ENCODE measurements around the gene SLC22A14.
"Not testable (repeated sequence)": the region's sequence is repeated elsewhere in the genome, so short reads cannot be mapped to it uniquely, and the experiment has no call there.

The SLC22A14 gene

DNA sequence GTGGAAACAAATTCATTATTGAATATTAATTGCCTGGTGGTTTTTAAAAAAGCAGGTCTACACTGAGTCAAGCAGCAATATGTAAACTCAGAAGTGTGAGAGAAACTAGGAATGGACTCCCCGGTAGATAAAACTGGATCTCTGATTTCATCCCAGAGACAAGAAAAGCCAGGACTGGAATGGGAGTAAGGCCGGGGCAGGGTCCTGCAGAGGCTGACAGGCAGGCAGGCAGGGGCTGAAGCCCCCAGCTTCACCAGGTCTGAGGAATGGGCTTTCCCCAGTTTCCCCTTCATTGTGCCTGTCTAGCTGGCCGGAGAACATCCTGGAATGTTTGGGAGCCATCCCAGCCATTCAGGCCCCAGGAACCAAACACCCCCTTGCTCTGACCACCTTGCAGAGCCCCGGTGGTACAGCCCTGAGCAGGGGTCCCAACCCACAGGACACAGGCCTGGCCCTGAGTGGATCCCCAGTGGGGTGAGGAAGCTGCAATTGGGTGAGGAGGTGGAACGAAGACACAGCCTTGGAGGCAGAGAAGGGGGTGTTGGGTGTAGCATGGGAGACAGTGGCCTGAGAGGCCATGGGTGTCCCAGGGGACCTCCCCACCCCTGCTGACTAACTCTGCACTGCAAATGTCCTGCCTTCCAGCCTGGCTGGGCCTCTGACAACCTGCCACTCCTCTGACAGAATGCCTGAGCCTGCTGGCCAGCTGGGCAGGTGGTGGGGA lies 32.8 kb downstream of the SLC22A14 start:
- DNase-seq: no peak

DNA sequence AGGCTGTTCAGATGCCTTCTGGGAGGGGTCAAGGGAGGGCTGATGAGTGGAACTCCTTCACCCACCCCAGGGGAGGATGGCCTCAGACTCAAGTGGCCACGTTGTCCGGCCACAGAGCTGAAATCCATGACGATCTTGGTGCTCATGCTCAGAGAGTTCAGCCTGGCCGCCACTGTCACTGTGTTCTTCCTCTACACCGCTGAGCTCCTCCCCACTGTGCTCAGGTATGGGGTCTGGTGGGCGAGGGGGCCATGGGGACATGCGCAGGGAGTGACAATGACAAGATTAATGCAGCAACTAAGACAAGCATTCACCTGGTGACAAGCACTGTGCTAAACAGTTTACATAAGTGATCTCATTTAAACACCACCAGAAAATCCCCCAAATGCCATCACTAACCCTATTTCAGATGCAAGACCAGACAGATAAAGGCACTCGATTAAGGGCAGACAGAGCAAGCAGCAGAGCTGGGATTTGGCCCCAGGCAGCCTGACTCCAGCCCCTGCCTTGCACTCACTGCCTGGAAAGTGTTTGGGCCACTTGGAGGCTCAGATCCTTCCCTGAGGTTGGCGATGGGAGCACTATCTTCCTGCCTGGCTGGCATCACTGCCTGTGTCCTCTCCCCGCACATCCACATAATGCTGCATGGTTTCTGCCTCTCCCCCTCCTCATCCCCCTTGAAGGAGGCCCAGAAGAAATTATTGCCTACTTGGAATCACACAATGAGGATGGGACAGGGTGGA lies 33.6 kb downstream of the SLC22A14 start:
- no peak for DNase-seq

DNA sequence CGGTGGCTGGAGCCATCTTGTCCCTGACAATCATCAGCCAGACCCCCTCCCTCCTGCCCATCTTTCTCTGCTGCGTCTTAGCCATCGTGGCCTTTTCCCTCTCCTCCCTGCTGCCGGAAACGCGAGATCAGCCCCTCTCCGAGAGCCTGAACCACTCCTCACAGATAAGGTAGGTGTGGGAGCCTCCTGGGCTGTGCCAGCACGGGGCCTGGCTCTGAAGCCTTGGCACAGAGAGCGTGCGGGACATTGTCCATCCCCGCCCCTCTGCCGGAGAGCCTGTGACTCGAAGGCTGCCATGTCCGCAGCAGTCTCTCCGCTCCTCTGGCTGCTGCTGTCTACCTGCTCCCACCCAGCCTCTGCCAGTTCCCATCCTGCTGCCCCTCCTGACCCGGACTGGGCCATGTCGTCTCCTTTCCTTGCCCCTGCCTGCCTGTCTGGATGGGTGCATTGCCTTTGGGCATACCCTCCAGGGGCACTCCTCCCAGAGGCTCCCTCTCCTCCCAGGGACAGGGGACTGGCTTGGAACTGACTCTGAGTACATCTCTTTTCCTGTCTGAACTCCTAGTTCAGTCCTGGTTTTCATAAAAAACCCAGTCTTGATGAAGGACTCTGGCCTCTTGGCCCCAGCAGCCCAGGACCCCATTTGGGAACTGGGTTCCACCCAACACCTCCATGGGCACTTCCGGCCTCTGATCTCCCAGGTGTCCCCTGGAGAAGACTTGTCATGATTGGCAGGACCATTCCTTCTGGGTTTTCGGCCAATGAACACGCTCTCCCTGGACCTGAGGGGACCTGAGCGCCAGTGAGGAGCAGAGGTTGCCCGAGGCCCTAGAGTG lies 34.5 kb downstream of the SLC22A14 start:
- no peak for DNase-seq

DNA sequence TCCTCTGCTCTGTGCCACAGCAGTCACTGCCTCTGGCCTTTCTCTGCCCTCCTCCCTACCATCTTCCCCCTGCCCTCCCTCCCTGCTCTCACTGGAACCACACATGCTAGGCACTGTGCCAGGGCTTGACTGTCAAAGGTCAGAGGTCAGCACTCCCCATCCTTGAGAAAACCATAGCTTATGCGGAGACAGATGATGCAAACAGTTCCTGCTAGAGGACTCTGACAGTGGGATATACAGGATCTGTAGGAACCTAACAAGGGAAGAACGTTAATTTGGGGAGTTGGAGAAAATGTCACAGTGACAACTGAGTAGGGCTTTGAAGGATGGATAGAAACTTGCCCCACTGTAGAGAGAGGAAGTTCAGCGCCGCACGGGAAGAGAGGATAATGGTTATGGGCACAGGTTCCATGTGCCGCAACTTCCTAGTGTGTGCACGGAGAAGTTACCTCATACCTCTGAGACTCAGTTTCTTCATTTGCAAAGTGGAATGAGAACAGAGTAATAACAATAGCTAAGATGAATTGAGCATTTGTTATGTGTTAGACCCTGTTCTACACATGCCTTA lies 35.2 kb downstream of the SLC22A14 start:
- DNase-seq: no peak

DNA sequence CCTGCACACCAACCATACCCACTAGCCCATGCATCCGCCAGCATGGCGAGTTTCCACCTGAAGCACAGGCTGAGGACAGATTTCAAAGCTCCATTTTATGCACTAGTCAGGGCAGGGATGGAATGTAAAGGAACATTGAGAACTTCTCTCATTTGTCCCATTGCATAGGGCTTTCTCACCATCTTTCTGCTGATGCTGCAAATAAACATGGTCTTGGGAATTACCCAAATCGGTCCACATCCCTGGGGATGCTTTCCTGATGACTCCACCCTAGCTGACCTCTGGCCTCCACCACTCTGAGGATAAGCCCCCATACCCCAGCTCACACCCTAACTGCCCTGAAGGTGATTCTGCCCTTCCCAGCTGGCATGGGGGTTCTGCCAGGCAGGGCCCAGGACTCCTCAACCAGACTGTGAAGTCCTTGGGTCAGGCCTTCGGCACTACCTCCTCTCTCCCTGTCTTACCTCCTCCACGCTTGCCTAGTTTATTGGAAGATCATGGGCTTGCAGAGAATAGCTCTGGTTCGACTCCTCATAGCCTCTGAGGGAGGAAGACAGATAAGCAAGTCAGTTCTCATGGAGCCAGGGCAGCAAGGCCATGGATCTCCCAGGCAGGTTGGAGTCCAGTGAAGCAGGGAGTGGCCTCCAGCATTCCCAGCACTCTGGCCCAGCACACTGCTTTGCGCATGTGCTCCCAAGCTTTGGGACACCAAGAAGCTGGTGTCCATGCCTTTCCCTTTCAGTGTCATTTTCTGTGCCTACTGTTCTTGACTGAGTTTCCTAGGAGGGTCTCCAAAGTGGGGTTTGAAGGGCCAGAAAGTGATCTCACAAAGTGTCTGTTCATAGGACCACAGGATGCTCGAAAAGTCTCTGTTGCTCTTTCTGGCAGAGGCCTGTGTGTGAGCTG lies 36.9 kb downstream of the SLC22A14 start:
- DNase-seq: no peak

DNA sequence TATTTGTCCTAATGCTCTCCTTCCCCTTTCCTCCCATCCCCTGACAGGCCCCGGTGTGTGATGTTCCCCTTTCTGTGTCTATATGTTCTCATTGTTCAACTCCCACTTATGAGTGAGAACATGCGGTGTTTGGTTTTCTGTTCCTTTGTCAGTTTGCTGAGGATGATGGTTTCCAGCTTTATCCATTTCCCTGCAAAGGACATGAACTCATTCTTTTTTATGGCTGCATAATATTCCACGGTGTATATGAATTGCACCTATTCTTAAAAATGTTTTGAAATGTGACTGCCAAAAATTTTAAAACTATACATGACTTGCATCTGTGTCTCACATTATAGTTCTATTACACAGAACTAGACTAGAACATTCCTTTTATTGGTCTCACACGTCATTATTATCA lies 38.5 kb downstream of the SLC22A14 start:
- DNase-seq: not testable (repeated sequence)

DNA sequence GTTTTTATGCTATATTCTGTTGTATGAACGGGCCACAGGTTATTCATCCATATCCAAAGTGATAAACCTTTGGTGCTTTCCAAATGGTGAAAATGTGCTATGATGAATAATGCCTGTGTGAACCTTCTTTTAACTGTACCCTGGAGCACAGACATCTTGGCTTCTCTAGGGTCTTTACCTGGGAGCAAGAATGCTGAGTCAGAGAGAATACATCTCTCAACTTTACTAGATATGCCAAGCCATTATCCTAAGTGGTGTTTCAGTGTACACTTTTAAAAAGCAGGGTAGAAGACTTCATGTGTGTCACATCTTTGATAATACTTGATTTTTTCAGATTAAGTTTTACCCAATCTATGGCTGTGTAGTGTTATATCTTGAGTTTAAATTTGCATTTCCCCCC lies 41.0 kb downstream of the SLC22A14 start:
- DNase-seq: no peak

DNA sequence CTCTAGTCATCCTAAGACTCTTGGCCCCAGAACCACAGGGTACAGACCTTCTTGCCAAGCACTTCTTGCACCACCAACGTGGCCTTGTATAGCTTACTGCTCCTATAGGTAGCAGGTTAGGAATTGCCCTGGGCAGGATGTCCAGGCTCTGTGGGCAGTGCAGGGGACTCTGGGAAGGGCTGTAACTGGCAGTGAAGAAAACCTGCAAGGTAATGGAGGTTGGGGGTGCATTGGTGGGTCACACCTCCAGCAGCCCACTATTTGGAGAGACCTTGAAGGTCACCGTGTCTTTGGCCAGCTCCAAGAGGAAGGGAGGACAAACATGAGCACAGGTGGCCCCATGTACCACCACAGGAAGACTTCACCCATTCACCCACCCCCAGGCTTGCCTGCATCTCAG lies 43.2 kb downstream of the SLC22A14 start:
- DNase-seq: no peak

DNA sequence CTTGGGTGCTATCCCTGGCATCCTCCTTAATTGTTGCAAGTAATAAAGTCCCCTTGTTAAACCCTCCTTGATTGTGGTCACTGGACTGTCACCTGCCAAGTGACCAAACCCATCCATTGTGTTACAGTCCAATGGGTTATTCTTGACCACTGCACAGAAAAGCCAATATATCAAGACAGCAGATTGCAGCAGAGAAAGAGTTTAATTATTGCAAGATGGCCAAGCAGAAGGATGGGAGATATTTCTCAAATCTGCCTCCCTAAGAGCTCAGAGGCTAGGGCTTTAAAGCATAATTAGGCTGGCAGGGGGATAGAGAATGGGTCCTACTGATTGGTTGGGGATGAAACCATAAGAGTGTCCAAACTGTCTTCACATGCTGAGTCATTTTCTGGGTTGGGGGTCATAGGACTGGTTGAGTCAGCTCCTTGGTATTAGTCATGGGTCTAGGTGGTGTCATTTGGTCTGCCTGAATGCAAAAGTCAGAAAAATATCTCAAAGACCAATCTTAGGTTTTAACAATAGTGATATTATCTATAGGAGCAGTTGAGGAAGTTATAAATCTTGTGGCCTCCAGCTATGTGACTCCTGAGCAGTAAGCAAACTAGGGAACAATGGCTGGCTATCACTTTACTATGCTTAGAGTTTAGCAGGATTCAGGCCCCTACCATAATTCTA lies 45.4 kb downstream of the SLC22A14 start:
- DNase-seq: no peak

DNA sequence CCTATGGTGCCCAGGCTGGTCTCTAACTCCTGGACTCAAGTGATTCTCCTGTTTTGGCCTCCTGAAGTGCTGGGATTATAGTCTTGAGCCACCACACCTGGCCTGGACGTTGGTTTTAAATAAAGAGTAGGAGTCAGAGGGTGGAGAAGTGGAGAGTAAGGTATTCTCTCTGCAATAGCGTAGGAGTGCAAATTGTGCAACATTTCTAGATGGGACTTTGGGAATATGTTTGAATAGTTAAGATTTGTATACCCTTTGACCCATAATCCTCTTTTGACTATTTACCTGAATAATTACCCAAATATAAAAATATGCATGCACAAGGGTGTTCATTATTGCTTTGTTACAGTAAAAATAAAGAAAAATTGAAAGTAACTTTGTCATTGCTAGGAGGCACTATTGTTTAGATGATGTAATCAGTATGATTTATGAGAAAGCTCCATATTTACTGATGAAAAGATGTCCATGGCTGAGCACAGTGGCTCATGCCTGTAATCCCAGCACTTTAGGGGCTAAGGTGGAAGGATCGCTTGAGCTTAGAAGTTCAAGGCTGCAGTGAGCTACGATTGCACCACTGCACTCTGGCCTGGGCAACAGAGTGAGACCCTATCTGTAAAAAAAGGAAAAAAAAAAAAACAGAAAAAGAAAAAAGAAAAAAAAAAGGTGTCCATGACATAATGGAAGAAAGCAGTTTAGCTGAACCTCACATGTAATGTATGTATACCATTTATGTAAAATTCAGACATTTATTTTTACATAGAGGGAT lies 49.3 kb downstream of the SLC22A14 start:
- no peak for DNase-seq

DNA sequence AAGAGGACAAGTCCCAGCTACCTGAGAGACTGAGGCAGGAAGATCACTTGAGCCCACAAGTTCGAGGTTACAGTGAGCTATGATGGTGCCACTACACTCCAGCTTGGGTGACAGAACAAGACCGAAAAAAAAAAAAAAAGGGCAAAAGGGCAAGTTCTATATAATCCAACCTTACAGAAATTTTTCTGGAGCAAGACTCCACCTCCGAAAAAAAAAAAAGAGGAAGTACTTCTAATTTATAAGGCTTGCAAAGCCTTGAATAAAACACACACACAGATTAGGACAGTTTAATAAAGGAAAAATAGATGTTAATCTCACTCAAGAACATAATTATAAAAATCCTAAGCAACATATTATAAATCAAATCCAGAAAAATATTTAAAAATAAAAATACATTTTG lies 50.1 kb downstream of the SLC22A14 start:
- DNase-seq: no peak

DNA sequence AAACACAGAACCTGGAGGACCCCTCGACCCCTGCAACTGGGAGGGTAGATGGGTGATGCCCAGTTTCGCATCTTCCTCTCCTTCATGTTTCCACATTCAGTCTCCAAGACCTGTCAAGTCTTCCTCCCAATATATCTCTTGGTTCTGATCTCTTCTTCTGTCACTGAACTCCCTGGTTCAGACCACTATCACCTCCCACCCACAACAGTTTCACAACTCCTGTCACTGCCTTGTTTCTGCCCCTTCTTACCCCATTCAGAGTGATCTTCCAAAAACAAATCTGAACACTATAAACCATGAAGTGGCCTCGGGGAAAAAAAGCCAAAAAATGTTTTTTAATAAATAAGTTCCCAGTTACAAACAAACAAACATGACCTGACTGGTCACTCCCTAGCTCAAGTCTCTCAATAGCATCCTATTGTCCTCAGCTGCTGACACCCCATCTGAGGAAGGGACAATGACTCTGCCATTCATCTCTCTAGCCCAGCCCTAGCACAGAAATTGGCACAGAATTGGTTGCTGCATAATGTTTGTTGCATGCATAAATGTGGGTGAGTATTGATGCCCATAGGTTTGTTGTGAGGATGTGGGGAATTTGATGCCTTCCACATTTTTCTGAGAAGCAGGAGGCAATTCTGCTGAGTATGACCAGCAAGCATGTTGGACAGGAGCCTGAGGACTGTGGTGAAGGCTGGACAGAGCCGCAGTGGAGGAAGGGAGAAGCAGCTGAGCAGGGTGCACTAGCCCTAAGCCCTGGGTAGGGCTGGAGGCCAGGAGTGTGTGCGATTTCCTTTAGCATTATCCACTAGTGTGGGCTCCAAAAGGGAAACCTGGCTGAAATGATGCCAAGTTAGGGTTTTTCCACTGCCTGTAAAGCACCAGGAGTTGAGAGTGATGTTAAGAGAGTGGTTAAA lies 52.3 kb downstream of the SLC22A14 start:
- no peak for DNase-seq

DNA sequence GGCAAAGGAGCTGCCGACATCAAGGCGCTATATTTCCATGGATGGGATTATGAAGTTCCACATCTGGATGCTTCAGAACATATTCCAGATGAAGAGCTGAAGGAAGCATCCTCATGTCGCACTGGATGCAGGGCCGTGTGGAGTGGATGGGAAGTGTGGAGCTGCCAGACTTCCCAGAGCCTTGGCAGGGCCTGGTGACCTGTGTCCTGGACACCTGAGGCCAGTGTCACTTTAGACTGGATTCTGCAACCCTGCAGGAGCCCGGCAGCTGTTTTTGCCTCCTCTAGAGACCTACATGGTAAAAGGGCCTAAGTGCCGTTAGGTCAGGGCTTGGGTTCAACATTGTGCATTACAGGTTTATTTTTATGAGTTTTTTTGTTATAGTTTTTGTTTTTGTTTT lies 53.2 kb downstream of the SLC22A14 start:
- no peak for DNase-seq

DNA sequence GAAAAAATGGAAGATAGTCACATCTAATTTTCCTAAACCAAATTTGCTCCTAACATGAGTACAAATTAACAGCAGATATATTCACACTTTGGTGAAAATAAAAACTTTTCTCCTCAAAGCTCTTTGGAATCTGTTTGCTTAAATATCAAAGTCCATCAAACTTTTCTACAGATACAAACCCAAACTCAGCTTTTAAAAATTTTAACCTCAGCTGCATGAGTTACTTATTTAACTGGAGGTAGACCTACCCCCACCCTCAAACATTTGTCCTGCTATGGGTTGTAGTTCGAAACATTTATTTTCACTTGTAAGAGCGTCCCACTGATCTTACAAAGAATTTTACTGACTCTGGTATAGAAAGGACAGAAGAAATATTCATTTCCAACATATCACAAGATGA lies 55.6 kb downstream of the SLC22A14 start:
- DNase-seq: no peak

DNA sequence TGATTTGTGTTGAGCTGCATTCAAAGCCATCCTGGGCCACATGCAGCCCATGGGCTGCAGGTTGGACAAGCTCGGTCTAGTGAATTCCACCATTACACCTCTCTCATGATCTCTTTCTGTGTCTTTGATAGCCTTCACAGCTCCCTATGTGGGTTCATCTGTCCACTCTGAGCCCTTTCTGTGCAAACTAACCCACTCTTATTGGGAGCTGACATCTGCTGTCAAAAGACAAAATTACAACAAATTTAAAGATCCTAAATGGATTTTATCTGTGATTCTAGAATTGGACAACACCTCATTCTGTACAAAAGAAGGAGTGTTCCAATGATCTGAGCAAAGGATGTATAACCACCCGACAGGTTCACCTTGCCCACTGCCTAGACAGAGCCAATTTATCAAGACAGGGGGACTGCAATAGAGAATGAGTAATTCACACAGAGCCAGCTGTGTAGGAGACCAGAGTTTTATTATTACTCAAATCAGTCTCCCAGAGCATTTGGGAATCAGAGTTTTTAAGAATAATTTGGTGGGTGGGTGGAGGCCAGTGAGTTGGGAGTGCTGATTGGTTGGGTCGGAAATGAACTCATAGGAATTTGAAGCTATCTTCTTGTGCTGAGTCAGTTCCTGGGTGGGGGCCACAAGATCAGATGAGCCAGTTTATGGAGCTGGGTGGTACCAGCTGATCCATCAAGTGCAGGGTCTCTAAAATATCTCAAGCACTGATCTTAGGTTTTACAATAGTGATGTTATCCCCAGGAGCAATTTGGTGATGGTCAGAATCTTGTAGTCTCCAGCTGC lies 61.9 kb downstream of the SLC22A14 start:
- DNase-seq: no peak

DNA sequence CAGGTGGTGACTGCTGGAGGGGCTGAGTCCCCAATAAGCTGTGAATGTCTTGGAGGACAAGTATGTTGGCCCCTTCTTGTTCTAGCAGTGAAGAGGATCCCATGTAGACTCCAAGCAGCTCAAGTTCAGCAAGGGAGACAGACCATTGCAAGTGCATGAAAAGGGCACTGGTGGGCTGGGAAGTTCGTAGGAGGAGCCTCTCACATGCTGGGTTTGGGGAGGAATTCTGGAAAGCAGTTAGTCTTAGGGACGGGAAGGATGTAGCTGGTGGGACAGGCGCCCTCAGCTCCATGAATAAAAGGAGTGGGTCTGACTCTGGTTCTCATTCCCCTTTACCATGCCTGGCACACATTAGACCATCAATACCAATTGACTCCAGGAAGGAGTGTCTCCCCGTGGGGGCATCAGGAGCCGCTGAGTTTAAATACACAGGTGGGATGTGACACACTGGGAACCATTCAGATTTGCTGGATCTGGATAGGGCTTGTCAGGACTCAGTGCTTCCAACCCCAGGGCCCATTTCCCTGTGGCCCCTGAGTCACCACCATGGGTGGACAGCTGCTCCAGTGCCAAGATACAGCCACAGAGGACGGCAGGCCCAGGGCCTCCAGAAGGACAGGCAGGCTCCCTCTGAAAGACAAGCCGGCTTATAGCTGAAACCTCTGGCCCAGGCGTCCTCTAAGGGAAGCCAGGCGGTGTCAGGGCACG lies 63.9 kb downstream of the SLC22A14 start:
- no peak for DNase-seq

DNA sequence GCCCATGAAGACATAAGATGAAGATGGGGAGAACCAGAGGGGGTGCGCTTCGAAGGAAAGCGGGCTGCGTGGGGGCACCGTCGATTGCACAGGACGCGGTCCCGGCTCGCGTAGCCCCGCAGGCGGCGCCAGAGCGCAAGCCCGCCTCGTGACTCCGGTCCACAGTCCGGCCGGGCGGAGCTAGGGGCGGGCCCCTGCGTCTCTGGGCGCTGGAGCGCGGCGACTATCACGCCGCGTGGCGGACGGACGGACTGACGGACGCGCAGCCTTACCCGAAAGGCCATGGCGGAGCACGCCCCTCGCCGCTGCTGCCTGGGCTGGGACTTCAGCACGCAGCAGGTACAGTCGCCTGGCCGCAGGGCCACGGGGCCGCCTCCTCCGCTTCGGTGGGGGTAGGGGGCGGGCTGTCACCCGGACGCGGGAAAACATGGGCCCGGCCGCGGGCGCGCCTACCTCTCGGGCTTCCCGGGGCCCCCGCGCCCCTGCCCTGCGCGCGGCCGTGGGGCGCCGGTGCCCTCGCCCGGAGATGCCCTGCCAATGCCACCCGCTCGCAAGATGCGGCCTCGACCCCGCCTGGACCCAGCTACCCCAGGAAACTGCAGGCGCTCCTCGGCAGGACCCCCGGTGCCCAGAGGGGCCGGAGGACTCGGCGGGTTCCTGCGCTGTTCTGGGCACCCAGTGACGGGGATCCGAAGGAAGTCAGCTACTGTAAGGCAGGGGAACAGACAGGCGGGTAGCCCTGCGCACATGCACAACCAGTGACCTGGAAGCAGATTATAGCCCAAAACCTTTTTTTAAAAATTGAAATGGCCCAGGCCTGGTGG lies 64.7 kb downstream of the SLC22A14 start, which contains the start of gene XYLB:
Gene XYLB (plus strand): TSS at position 199 of the 824 bp plus-strand sequence. CDS start 84 bp downstream, at position 283.
- DNase-seq: peak; percentile 39

All from NCI-H446 treated with DMSO at 0.1 percent for 48 hours (cell line).